Panc1 (cell line): ENCODE results near the gene TMEM201.

Experiments used
- POLR2AphosphoS5 ChIP-seq: IDR thresholded peaks from 2 replicates; pipeline ENCODE4 v1.6.1; 2012; ENCODE audit warnings: mild to moderate bottlenecking, low read depth, low read length, moderate library complexity
- TF ChIP-seq, protein P1 (sequence below), 2 experiments: IDR thresholded peaks; 2 replicates each; pipeline ENCODE4 v1.6.1; 2011 to 2012; ENCODE audit warnings: low read depth in 2 of 2, control low read depth in 1 of 2, low read length in 1 of 2, mild to moderate bottlenecking in 1 of 2, moderate library complexity in 1 of 2; ENCODE audit not compliant: insufficient read depth in 1 of 2
- TF ChIP-seq, protein P2 (sequence below): fragments of 450-650 bp; IDR thresholded peaks from 2 replicates; pipeline ENCODE4 v1.5.1; 2017; ENCODE audit warnings: mild to moderate bottlenecking

DNA sequence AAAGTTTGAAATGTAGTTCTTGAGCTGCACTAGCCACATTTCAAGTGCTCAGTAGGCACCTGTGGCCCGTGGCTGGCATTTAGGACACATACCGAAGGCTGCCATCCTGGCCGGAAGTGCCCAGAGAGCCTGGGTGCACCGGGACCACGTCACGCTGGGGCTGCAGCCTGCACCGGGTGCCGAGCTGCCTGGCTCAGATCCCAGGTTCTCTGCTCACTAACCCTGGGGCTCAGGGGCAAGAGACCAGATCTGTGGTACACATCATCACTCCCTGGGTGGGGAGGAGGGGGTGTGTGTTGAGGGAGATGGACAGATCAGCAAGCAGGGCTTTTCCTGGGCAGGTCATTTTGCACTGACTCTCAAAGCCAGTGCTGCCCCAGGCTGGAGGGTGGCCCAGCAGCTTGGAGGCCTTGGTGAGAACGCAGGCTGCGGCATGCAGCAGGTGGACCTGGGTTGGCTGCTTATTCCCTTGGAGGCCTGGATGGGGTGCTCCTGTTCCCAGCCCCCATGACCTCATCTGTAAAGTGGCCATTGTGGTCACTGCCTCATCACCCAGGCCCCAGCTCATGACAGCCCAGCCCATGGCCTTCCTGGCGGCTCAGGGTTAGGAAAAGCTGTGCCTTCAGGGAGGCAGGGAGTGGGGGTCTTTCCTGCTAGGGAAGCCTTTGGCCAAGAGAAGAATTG, 23.6 kb downstream of the TMEM201 start:
- TF ChIP-seq, protein P1, sequence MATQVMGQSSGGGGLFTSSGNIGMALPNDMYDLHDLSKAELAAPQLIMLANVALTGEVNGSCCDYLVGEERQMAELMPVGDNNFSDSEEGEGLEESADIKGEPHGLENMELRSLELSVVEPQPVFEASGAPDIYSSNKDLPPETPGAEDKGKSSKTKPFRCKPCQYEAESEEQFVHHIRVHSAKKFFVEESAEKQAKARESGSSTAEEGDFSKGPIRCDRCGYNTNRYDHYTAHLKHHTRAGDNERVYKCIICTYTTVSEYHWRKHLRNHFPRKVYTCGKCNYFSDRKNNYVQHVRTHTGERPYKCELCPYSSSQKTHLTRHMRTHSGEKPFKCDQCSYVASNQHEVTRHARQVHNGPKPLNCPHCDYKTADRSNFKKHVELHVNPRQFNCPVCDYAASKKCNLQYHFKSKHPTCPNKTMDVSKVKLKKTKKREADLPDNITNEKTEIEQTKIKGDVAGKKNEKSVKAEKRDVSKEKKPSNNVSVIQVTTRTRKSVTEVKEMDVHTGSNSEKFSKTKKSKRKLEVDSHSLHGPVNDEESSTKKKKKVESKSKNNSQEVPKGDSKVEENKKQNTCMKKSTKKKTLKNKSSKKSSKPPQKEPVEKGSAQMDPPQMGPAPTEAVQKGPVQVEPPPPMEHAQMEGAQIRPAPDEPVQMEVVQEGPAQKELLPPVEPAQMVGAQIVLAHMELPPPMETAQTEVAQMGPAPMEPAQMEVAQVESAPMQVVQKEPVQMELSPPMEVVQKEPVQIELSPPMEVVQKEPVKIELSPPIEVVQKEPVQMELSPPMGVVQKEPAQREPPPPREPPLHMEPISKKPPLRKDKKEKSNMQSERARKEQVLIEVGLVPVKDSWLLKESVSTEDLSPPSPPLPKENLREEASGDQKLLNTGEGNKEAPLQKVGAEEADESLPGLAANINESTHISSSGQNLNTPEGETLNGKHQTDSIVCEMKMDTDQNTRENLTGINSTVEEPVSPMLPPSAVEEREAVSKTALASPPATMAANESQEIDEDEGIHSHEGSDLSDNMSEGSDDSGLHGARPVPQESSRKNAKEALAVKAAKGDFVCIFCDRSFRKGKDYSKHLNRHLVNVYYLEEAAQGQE (IDR thresholded peaks at IDR 0.05; ENCODE audit: insufficient read depth in 1 of 2, low read depth in 2 of 2, low read length in 1 of 2) = no peak
- TF ChIP-seq, protein P2, sequence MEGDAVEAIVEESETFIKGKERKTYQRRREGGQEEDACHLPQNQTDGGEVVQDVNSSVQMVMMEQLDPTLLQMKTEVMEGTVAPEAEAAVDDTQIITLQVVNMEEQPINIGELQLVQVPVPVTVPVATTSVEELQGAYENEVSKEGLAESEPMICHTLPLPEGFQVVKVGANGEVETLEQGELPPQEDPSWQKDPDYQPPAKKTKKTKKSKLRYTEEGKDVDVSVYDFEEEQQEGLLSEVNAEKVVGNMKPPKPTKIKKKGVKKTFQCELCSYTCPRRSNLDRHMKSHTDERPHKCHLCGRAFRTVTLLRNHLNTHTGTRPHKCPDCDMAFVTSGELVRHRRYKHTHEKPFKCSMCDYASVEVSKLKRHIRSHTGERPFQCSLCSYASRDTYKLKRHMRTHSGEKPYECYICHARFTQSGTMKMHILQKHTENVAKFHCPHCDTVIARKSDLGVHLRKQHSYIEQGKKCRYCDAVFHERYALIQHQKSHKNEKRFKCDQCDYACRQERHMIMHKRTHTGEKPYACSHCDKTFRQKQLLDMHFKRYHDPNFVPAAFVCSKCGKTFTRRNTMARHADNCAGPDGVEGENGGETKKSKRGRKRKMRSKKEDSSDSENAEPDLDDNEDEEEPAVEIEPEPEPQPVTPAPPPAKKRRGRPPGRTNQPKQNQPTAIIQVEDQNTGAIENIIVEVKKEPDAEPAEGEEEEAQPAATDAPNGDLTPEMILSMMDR = no peak
- TF ChIP-seq POLR2AphosphoS5 = no peak
